Smooth muscle cell (in vitro differentiated cells): ENCODE data around the gene TMEM175. TPM values are rescaled to one million over a fixed set of nuclear protein-coding genes. Genes with fewer than 3 reads are reported as not detected.
"Not testable (repeated sequence)": the region's sequence is repeated elsewhere in the genome, so short reads cannot be mapped to it uniquely, and the experiment has no call there.

Experiments used
- DNase-seq: peaks from one replicate; lab custom pipeline; 2025; ENCODE audit not compliant: unreplicated experiment; lab: John Stamatoyannopoulos, UW
- H2AFZ ChIP-seq: fragments of 200-600 bp; sonication (generic); 2 replicates; pipeline ENCODE4 v1.6.0; 2016; ENCODE audit warnings: antibody characterized with exemption, low read depth, mild to moderate bottlenecking
- H3F3A ChIP-seq: fragments of 200-600 bp; sonication (generic); 2 replicates; pipeline ENCODE4 v1.6.0; 2017; ENCODE audit warnings: antibody characterized with exemption, low read depth
- H3K27ac ChIP-seq: fragments of 200-600 bp; sonication (generic); 2 replicates; pipeline ENCODE4 v1.5.1; 2016; ENCODE audit warnings: low read depth, mild to moderate bottlenecking
- H3K27me3 ChIP-seq: fragments of 200-600 bp; sonication (generic); 2 replicates; pipeline ENCODE4 v1.6.1; 2016; ENCODE audit warnings: low read depth, mild to moderate bottlenecking
- H3K36me3 ChIP-seq: fragments of 200-600 bp; sonication (generic); 2 replicates; pipeline ENCODE4 v1.5.1; 2016; ENCODE audit warnings: low read depth
- H3K4me1 ChIP-seq: fragments of 200-600 bp; sonication (generic); 2 replicates; pipeline ENCODE4 v1.5.1; 2016; ENCODE audit warnings: low read depth
- H3K4me2 ChIP-seq: fragments of 200-600 bp; sonication (generic); 2 replicates; pipeline ENCODE4 v1.6.0; 2016; ENCODE audit warnings: mild to moderate bottlenecking
- H3K4me3 ChIP-seq: fragments of 200-600 bp; sonication (generic); 2 replicates; pipeline ENCODE4 v1.5.1; 2016; ENCODE audit warnings: mild to moderate bottlenecking
- H3K79me2 ChIP-seq: fragments of 200-600 bp; sonication (generic); 2 replicates; pipeline ENCODE4 v1.6.0; 2016; ENCODE audit warnings: low read depth, mild to moderate bottlenecking
- H3K9ac ChIP-seq: fragments of 200-600 bp; sonication (generic); 2 replicates; pipeline ENCODE4 v1.6.0; 2016; ENCODE audit warnings: low read depth
- H3K9me3 ChIP-seq: fragments of 200-600 bp; sonication (generic); replicated peaks from 2 replicates; pipeline ENCODE4 v1.5.1; 2016; ENCODE audit warnings: low read depth
- H4K20me1 ChIP-seq: fragments of 200-600 bp; sonication (generic); 2 replicates; pipeline ENCODE4 v1.6.0; 2016; ENCODE audit warnings: low read depth
- WGBS: methylation state at CpG from one replicate; pipeline ENCODE4 v1.1.7; 2016; ENCODE audit warnings: low lambda C conversion rate; 5-methylcytosine and 5-hydroxymethylcytosine counted together
- polyA plus RNA-seq: library from polyadenylated mRNA; unstranded; fragments of >200 nt; fragmentation: Nextera tagmentation; extraction: Ambion mirVana; gene quantifications from 2 replicates; pipeline ENCODE4 v1.2.1, GENCODE V29; 2016
- total RNA-seq: library from RNA; depleted of rRNA; stranded (reverse); fragments of >200 nt; gene quantifications from 2 replicates; pipeline ENCODE4 v1.2.3, GENCODE V29; 2014
- TF ChIP-seq, protein P1 (sequence below): fragments of 200-600 bp; sonication (generic); IDR thresholded peaks from 2 replicates; pipeline ENCODE4 v1.5.1; 2017; ENCODE audit warnings: borderline replicate concordance, mild to moderate bottlenecking, antibody characterized with exemption; ENCODE audit not compliant: insufficient read depth, poor library complexity, severe bottlenecking

The TMEM175 gene
- total and polyA plus RNA-seq, 2 experiments from 2014 or later, result 20.6 to 27.6 TPM

GRCh38 chr4:915595-915994 is 16.7 kb upstream of the TMEM175 start:
- Histone ChIP-seq H3K36me3 (no peaks in the 10 kb centered on the region), H2AFZ (no peak overlapping the region), H3F3A (no peaks in the 10 kb centered on the region), H3K27ac (no peak overlapping the region), H3K27me3 (no peaks in the 10 kb centered on the region), H4K20me1 (peaks cover 87% of the 10 kb centered on the region), H3K9ac (no peak overlapping the region), H3K4me2 (no peak overlapping the region), H3K9me3 (no peaks in the 10 kb centered on the region), H3K4me1 (no peaks in the 10 kb centered on the region), H3K4me3 (no peak overlapping the region), H3K79me2 (peaks cover 55% of the 10 kb centered on the region)
- TF ChIP-seq, protein P1, sequence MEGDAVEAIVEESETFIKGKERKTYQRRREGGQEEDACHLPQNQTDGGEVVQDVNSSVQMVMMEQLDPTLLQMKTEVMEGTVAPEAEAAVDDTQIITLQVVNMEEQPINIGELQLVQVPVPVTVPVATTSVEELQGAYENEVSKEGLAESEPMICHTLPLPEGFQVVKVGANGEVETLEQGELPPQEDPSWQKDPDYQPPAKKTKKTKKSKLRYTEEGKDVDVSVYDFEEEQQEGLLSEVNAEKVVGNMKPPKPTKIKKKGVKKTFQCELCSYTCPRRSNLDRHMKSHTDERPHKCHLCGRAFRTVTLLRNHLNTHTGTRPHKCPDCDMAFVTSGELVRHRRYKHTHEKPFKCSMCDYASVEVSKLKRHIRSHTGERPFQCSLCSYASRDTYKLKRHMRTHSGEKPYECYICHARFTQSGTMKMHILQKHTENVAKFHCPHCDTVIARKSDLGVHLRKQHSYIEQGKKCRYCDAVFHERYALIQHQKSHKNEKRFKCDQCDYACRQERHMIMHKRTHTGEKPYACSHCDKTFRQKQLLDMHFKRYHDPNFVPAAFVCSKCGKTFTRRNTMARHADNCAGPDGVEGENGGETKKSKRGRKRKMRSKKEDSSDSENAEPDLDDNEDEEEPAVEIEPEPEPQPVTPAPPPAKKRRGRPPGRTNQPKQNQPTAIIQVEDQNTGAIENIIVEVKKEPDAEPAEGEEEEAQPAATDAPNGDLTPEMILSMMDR, result no peak
- no peak for DNase-seq
- WGBS, result 61% methylated on average over 8 of the region's 8 CpGs

GRCh38 chr4:917466-917865 is 14.8 kb upstream of the TMEM175 start:
- Histone ChIP-seq H3F3A (no peaks in the 10 kb centered on the region), H3K36me3 (no peaks in the 10 kb centered on the region), H3K9me3 (no peaks in the 10 kb centered on the region), H4K20me1 (peaks cover 92% of the 10 kb centered on the region), H3K9ac (no peak overlapping the region), H3K27me3 (no peaks in the 10 kb centered on the region), H3K4me2 (no peak overlapping the region), H3K4me1 (no peaks in the 10 kb centered on the region), H2AFZ (no peak overlapping the region), H3K79me2 (peaks cover 74% of the 10 kb centered on the region), H3K4me3 (no peak overlapping the region), H3K27ac (no peak overlapping the region)
- 96% methylated on average over 7 of the region's 7 CpGs for WGBS
- DNase-seq, result no peak
- TF ChIP-seq, protein P1, result no peak

GRCh38 chr4:917992-918391 is 14.3 kb upstream of the TMEM175 start:
- Histone ChIP-seq H3K4me3 (no peak overlapping the region), H3K79me2 (peaks cover 79% of the 10 kb centered on the region), H3K27ac (no peak overlapping the region), H3K4me2 (no peak overlapping the region), H4K20me1 (peaks cover 92% of the 10 kb centered on the region), H3F3A (no peaks in the 10 kb centered on the region), H3K9ac (no peak overlapping the region), H2AFZ (no peak overlapping the region), H3K9me3 (no peaks in the 10 kb centered on the region), H3K4me1 (no peaks in the 10 kb centered on the region), H3K27me3 (no peaks in the 10 kb centered on the region), H3K36me3 (no peaks in the 10 kb centered on the region)
- TF ChIP-seq, protein P1, result no peak
- 100% methylated on average over 2 of the region's 2 CpGs for WGBS
- DNase-seq, result no peak

- 95% methylated on average over 6 of the region's 6 CpGs for WGBS
- Histone ChIP-seq H3K79me2 (peaks cover 85% of the 10 kb centered on the region), H4K20me1 (peaks cover 92% of the 10 kb centered on the region)
- not testable (repeated sequence) for H3K36me3 ChIP-seq, H3K4me3 ChIP-seq, H2AFZ ChIP-seq, H3K27ac ChIP-seq, H3F3A ChIP-seq, H3K4me2 ChIP-seq, H3K27me3 ChIP-seq, H3K9me3 ChIP-seq, H3K4me1 ChIP-seq, H3K9ac ChIP-seq, DNase-seq
Observed at GRCh38 chr4:918591-918990, 13.7 kb upstream of the TMEM175 start.

GRCh38 chr4:919004-919680 is 13.1 kb upstream of the TMEM175 start:
- H3K4me2 ChIP-seq, H3K27me3 ChIP-seq, H3F3A ChIP-seq, H3K4me3 ChIP-seq, DNase-seq, H3K36me3 ChIP-seq, H3K9me3 ChIP-seq, H3K4me1 ChIP-seq, H3K27ac ChIP-seq, H3K9ac ChIP-seq, H2AFZ ChIP-seq: not testable (repeated sequence)
- Histone ChIP-seq H4K20me1 (peaks cover 97% of the 10 kb centered on the region), H3K79me2 (peaks cover 91% of the 10 kb centered on the region)
- 97% methylated on average over 15 of the region's 15 CpGs for WGBS
